Activated CD8-positive, alpha-beta T cell treated with anti-CD3 and anti-CD28 coated beads for 36 hours (primary cell): ENCODE measurements around the gene ATP9B. TPM values are rescaled to one million over a fixed set of nuclear protein-coding genes. Genes with fewer than 3 reads are reported as not detected.
"Not testable (repeated sequence)": the region's sequence is repeated elsewhere in the genome, so short reads cannot be mapped to it uniquely, and the experiment has no call there.

ENCODE experiments used
- ATAC-seq: fragments of 200-7000 bp; cut with Tn5 transposase; one replicate; pipeline ENCODE4 v1.10.0; 2021; ENCODE audit warnings: mild to moderate bottlenecking, moderate library complexity
- CTCF ChIA-PET: fragments of 350-600 bp; sonication (Branson Sonifier 250); formaldehyde crosslinking; loops from one replicate; lab custom pipeline; 2021; ENCODE audit warnings: antibody characterized with exemption; lab: Charles Lee
- POLR2A ChIA-PET: fragments of 350-600 bp; sonication (Branson Sonifier 250); formaldehyde crosslinking; loops from one replicate; lab custom pipeline; 2021; ENCODE audit warnings: antibody characterized with exemption; lab: Charles Lee
- DNase-seq: peaks from one replicate; pipeline ENCODE4 v3.0.0-alpha.2; 2020
- H3K27ac Mint-ChIP-seq: one replicate; pipeline ENCODE4 v1.8.0; 2021; ENCODE audit warnings: mild to moderate bottlenecking, mixed read lengths
- H3K27me3 Mint-ChIP-seq: one replicate; pipeline ENCODE4 v1.8.0; 2021; ENCODE audit warnings: mixed read lengths
- H3K36me3 Mint-ChIP-seq: one replicate; pipeline ENCODE4 v1.8.0; 2021; ENCODE audit warnings: low read depth, mixed read lengths
- H3K4me1 Mint-ChIP-seq: one replicate; pipeline ENCODE4 v1.8.0; 2021; ENCODE audit warnings: low read depth, mixed read lengths
- H3K4me3 Mint-ChIP-seq: one replicate; pipeline ENCODE4 v1.8.0; 2021; ENCODE audit warnings: mild to moderate bottlenecking, moderate library complexity, mixed read lengths
- H3K9me3 Mint-ChIP-seq: one replicate; pipeline ENCODE4 v1.8.0; 2021; ENCODE audit warnings: mixed read lengths
- intact Hi-C: fragments of 100-400 bp; cut with micrococcal nuclease; formaldehyde crosslinking; loops from one replicate; pipeline ENCODE4 v1.10.0; 2022
- total RNA-seq, 2 experiments: library from RNA; stranded (reverse); gene quantifications; one replicate each; pipeline ENCODE4 v1.2.3, GENCODE V29; 2021
- TF ChIP-seq, protein P1 (sequence below): fragments of 200-600 bp; IDR thresholded peaks from one replicate; pipeline ENCODE4 v1.8.0; 2022; ENCODE audit warnings: antibody characterized with exemption, mild to moderate bottlenecking

The ATP9B gene
- total RNA-seq, 2 experiments from 2014 or later, result 18.9 to 21.1 TPM

DNA sequence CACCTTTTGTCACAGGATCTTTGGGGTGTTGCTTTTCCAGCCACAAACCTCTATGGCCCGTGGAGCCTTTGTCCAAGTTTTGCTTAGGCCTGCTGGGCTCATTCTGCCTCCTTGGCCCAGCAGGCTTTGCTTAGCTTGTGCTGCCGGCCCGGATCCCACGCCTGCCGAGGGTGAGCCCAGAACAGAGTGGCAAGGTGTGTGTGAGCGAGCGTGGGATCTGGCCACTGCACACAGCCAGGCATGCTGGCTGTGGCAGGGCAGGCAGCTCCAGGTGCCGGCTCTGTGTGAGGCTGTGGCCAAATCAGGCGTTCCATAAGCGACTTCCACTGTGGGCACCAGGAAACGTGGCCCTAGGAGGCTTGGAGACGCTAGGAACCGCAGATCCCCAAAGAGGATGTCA, 97.5 kb downstream of the ATP9B start:
- CTCF ChIA-PET, result no interaction called here

DNA sequence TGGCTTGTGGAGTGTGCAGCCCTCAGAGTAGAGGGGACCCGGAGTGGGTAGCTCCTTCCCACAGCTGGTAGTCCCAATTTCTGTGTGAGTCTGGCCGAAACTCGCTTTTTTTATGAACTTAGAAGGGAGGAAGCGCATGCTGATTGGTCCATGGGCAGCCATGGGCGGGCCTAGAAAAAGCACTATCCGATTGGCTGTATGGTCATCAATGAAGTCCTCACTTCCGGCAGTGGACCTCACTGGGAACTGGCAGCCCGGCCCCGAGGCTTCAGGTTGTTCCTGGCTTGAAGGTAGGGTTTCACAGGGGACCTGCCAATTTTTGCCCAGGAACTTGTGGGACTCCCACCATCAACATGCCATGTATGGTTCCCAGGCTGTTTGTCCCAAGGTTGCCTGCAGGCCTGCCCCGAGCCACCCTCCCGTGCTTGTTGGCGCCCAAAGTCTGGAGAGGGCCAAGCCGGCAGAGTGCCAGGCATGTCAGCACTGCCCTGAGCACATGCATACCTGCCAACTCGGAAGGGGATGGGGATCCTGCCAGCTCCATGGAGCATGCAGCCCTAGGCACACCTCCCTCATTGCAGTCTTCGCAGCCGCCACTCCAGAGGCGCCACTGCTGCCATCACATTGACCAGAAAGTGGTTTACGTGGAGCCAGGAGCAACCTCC, 98.5 kb downstream of the ATP9B start:
- DNase-seq (no peak), ATAC-seq (no peak)
- ChIA-PET CTCF (no interaction called here), POLR2A (no interaction called here)
- Mint-ChIP-seq H3K9me3 (no peaks in the 10 kb centered on the region), H3K4me1 (peaks cover 4% of the 10 kb centered on the region), H3K27me3 (no peaks in the 10 kb centered on the region), H3K36me3 (peaks cover 14% of the 10 kb centered on the region), H3K4me3 (no peak overlapping the region), H3K27ac (no peak overlapping the region)
- intact Hi-C loops, result no loop called here
- TF ChIP-seq, protein P1, sequence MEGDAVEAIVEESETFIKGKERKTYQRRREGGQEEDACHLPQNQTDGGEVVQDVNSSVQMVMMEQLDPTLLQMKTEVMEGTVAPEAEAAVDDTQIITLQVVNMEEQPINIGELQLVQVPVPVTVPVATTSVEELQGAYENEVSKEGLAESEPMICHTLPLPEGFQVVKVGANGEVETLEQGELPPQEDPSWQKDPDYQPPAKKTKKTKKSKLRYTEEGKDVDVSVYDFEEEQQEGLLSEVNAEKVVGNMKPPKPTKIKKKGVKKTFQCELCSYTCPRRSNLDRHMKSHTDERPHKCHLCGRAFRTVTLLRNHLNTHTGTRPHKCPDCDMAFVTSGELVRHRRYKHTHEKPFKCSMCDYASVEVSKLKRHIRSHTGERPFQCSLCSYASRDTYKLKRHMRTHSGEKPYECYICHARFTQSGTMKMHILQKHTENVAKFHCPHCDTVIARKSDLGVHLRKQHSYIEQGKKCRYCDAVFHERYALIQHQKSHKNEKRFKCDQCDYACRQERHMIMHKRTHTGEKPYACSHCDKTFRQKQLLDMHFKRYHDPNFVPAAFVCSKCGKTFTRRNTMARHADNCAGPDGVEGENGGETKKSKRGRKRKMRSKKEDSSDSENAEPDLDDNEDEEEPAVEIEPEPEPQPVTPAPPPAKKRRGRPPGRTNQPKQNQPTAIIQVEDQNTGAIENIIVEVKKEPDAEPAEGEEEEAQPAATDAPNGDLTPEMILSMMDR, result no peak

More for the DNA sequence above, 97.5 kb downstream of the ATP9B start:
- no peaks in the 10 kb centered on the region for H3K27me3 Mint-ChIP-seq
- no peak overlapping the region for H3K27ac Mint-ChIP-seq
- TF ChIP-seq, protein P1, result no peak
- ATAC-seq (no peak), DNase-seq (no peak)
- H3K36me3 Mint-ChIP-seq, result peaks cover 14% of the 10 kb centered on the region
- no peaks in the 10 kb centered on the region for H3K9me3 Mint-ChIP-seq
- H3K4me3 Mint-ChIP-seq, result no peak overlapping the region
- POLR2A ChIA-PET, result no interaction called here
- H3K4me1 Mint-ChIP-seq, result peaks cover 4% of the 10 kb centered on the region
- intact Hi-C loops, result no loop called here

GRCh38 chr18:79169958-79170555, 100.9 kb downstream of the ATP9B start:
- H3K9me3 Mint-ChIP-seq, result no peaks in the 10 kb centered on the region
- no peak overlapping the region for H3K4me3 Mint-ChIP-seq
- POLR2A ChIA-PET, result no interaction called here
- intact Hi-C loops, result no loop called here
- H3K27me3 Mint-ChIP-seq, result no peaks in the 10 kb centered on the region
- peaks cover 4% of the 10 kb centered on the region for H3K4me1 Mint-ChIP-seq
- TF ChIP-seq, protein P1, result no peak
- CTCF ChIA-PET, result interaction anchor here (1.2 kb wide), 1 partner anchor 18 kb away, joined by 3 read pairs; no protein-coding TSS in a partner anchor
- peaks cover 14% of the 10 kb centered on the region for H3K36me3 Mint-ChIP-seq
- H3K27ac Mint-ChIP-seq, result no peak overlapping the region
- ATAC-seq, result no peak
- no peak for DNase-seq

DNA sequence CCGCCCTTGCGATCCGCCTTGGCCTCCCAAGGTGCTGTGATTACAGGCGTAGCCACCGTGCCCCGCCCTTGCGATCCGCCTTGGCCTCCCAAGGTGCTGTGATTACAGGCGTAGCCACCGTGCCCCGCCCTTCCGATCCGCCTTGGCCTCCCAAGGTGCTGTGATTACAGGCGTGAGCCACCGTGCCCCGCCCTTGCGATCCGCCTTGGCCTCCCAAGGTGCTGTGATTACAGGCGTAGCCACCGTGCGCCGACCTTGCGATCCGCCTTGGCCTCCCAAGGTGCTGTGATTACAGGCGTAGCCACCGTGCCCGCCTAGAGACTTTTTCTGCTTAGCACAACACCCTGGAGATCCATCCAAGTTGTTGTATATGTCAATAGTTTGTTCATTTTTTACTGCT, 103.1 kb downstream of the ATP9B start:
- H3K9me3 Mint-ChIP-seq, H3K4me3 Mint-ChIP-seq, H3K27ac Mint-ChIP-seq, H3K4me1 Mint-ChIP-seq, ATAC-seq, CTCF ChIA-PET, POLR2A ChIA-PET, H3K27me3 Mint-ChIP-seq, H3K36me3 Mint-ChIP-seq, DNase-seq, intact Hi-C loops: not testable (repeated sequence)

- POLR2A ChIA-PET, result no interaction called here
- no peak overlapping the region for H3K4me3 Mint-ChIP-seq
- peaks cover 5% of the 10 kb centered on the region for H3K36me3 Mint-ChIP-seq
- TF ChIP-seq, protein P1, result no peak
- intact Hi-C loops, result no loop called here
- DNase-seq (no peak), ATAC-seq (no peak)
- no peaks in the 10 kb centered on the region for H3K9me3 Mint-ChIP-seq
- CTCF ChIA-PET, result no interaction called here
- H3K4me1 Mint-ChIP-seq, result peaks cover 6% of the 10 kb centered on the region
- no peaks in the 10 kb centered on the region for H3K27me3 Mint-ChIP-seq
- no peak overlapping the region for H3K27ac Mint-ChIP-seq
These were observed 104.5 kb downstream of the ATP9B start for GRCh38 chr18:79173742-79174141.
